MCF 10A (cell line): ENCODE results near the gene ANAPC1. TPM values are rescaled to one million over a fixed set of nuclear protein-coding genes. Genes with fewer than 3 reads are reported as not detected.
"Not testable (repeated sequence)": the region's sequence is repeated elsewhere in the genome, so short reads cannot be mapped to it uniquely, and the experiment has no call there.

Experiments
- BruUV-seq: library from RNA; stranded (reverse); fragments of 400-500 nt; replicated peaks from 2 replicates; lab custom pipeline; 2021; lab: Mats Ljungman, UMichigan
- CTCF ChIA-PET: fragments of 300-600 bp; sonication (Branson Sonifier 250); formaldehyde crosslinking; extraction: SDS; loops from one replicate; lab custom pipeline; 2021; ENCODE audit warnings: antibody characterized with exemption, inconsistent platforms; lab: Yijun Ruan, JAX
- POLR2A ChIA-PET: fragments of 300-600, 350-650 bp; sonication (Branson Sonifier 250); formaldehyde crosslinking; extraction: SDS; loops from one replicate; lab custom pipeline; 2020; ENCODE audit warnings: antibody characterized with exemption, inconsistent platforms; lab: Yijun Ruan, JAX
- DNase-seq: peaks from one replicate; pipeline ENCODE4 v3.0.0-alpha.2; 2018; ENCODE audit not compliant: unreplicated experiment
- H3K27ac Mint-ChIP-seq: one replicate; pipeline ENCODE4 v1.8.0; 2022; ENCODE audit warnings: mild to moderate bottlenecking, low read depth, mixed read lengths; ENCODE audit not compliant: unreplicated experiment
- H3K27me3 Mint-ChIP-seq: one replicate; pipeline ENCODE4 v1.8.0; 2022; ENCODE audit warnings: mixed read lengths; ENCODE audit not compliant: insufficient read depth, unreplicated experiment
- H3K36me3 Mint-ChIP-seq: one replicate; pipeline ENCODE4 v1.8.0; 2022; ENCODE audit warnings: mild to moderate bottlenecking, moderate library complexity, mixed read lengths; ENCODE audit not compliant: insufficient read depth, unreplicated experiment
- H3K4me1 Mint-ChIP-seq: one replicate; pipeline ENCODE4 v1.8.0; 2022; ENCODE audit warnings: mixed read lengths; ENCODE audit not compliant: insufficient read depth, unreplicated experiment
- H3K4me3 Mint-ChIP-seq: one replicate; pipeline ENCODE4 v1.8.0; 2022; ENCODE audit warnings: mild to moderate bottlenecking, moderate library complexity, mixed read lengths; ENCODE audit not compliant: unreplicated experiment
- H3K9me3 Mint-ChIP-seq: one replicate; pipeline ENCODE4 v1.8.0; 2022; ENCODE audit warnings: mixed read lengths; ENCODE audit not compliant: unreplicated experiment
- intact Hi-C: fragments of 100-400 bp; cut with micrococcal nuclease; formaldehyde crosslinking; loops from 2 replicates; pipeline ENCODE4 v1.14.1; 2022
- total RNA-seq: library from RNA; stranded (reverse); gene quantifications from 2 replicates; pipeline ENCODE4 v1.2.3, GENCODE V29; 2022

ANAPC1 gene
- total RNA-seq, 1 experiment from 2014 or later: 66.1 TPM

GRCh38 chr2:111776296-111776695 is 107.7 kb downstream of the ANAPC1 start:
- H3K4me1 Mint-ChIP-seq, H3K27ac Mint-ChIP-seq, POLR2A ChIA-PET, H3K27me3 Mint-ChIP-seq, H3K9me3 Mint-ChIP-seq, DNase-seq, intact Hi-C loops, H3K4me3 Mint-ChIP-seq, CTCF ChIA-PET, BruUV-seq: not testable (repeated sequence)
- H3K36me3 Mint-ChIP-seq: peaks cover 12% of the 10 kb centered on the region

- DNase-seq, BruUV-seq, intact Hi-C loops, H3K27me3 Mint-ChIP-seq, CTCF ChIA-PET, H3K27ac Mint-ChIP-seq, H3K4me1 Mint-ChIP-seq, POLR2A ChIA-PET, H3K4me3 Mint-ChIP-seq, H3K9me3 Mint-ChIP-seq: not testable (repeated sequence)
- peaks cover 30% of the 10 kb centered on the region for H3K36me3 Mint-ChIP-seq
Observed at GRCh38 chr2:111772180-111772579, 111.8 kb downstream of the ANAPC1 start.

- H3K4me3 Mint-ChIP-seq, H3K27ac Mint-ChIP-seq, H3K9me3 Mint-ChIP-seq, intact Hi-C loops, POLR2A ChIA-PET, H3K27me3 Mint-ChIP-seq, H3K4me1 Mint-ChIP-seq, BruUV-seq, DNase-seq, CTCF ChIA-PET: not testable (repeated sequence)
- peaks cover 32% of the 10 kb centered on the region for H3K36me3 Mint-ChIP-seq
Observed at GRCh38 chr2:111770916-111771658, 112.9 kb downstream of the ANAPC1 start.

GRCh38 chr2:111768266-111769190 is 115.5 kb downstream of the ANAPC1 start:
- H3K4me1 Mint-ChIP-seq, CTCF ChIA-PET, H3K4me3 Mint-ChIP-seq, intact Hi-C loops, H3K9me3 Mint-ChIP-seq, POLR2A ChIA-PET, H3K27ac Mint-ChIP-seq, H3K27me3 Mint-ChIP-seq, BruUV-seq, DNase-seq: not testable (repeated sequence)
- H3K36me3 Mint-ChIP-seq: peaks cover 25% of the 10 kb centered on the region

GRCh38 chr2:111767087-111767486 is 116.9 kb downstream of the ANAPC1 start:
- H3K4me1 Mint-ChIP-seq, CTCF ChIA-PET, intact Hi-C loops, H3K27ac Mint-ChIP-seq, BruUV-seq, H3K9me3 Mint-ChIP-seq, H3K27me3 Mint-ChIP-seq, POLR2A ChIA-PET, DNase-seq, H3K4me3 Mint-ChIP-seq: not testable (repeated sequence)
- peaks cover 25% of the 10 kb centered on the region for H3K36me3 Mint-ChIP-seq

GRCh38 chr2:111766295-111766694 is 117.7 kb downstream of the ANAPC1 start:
- intact Hi-C loops, H3K4me3 Mint-ChIP-seq, H3K4me1 Mint-ChIP-seq, DNase-seq, H3K27ac Mint-ChIP-seq, H3K27me3 Mint-ChIP-seq, BruUV-seq, H3K9me3 Mint-ChIP-seq, POLR2A ChIA-PET, CTCF ChIA-PET: not testable (repeated sequence)
- peaks cover 25% of the 10 kb centered on the region for H3K36me3 Mint-ChIP-seq

GRCh38 chr2:111764151-111764550 is 119.8 kb downstream of the ANAPC1 start:
- H3K36me3 Mint-ChIP-seq: peaks cover 18% of the 10 kb centered on the region
- H3K4me3 Mint-ChIP-seq, POLR2A ChIA-PET, H3K9me3 Mint-ChIP-seq, intact Hi-C loops, BruUV-seq, H3K27me3 Mint-ChIP-seq, CTCF ChIA-PET, H3K27ac Mint-ChIP-seq, DNase-seq, H3K4me1 Mint-ChIP-seq: not testable (repeated sequence)

GRCh38 chr2:111760697-111761284 is 123.2 kb downstream of the ANAPC1 start:
- BruUV-seq, H3K4me1 Mint-ChIP-seq, CTCF ChIA-PET, H3K4me3 Mint-ChIP-seq, intact Hi-C loops, H3K27me3 Mint-ChIP-seq, POLR2A ChIA-PET, DNase-seq, H3K9me3 Mint-ChIP-seq, H3K27ac Mint-ChIP-seq, H3K36me3 Mint-ChIP-seq: not testable (repeated sequence)

GRCh38 chr2:111752533-111752932 is 131.5 kb downstream of the ANAPC1 start:
- not testable (repeated sequence) for H3K9me3 Mint-ChIP-seq, BruUV-seq, H3K27ac Mint-ChIP-seq

More at GRCh38 chr2:111752533-111752932, 131.5 kb downstream of the ANAPC1 start:
- DNase-seq, POLR2A ChIA-PET, H3K4me1 Mint-ChIP-seq, H3K27me3 Mint-ChIP-seq, CTCF ChIA-PET, H3K36me3 Mint-ChIP-seq, H3K4me3 Mint-ChIP-seq, intact Hi-C loops: not testable (repeated sequence)
